Upper lobe of right lung (tissue), 1 donor: ENCODE data around the gene HPSE. TPM values are rescaled to one million over a fixed set of nuclear protein-coding genes. Genes with fewer than 3 reads are reported as not detected.
"Not testable (repeated sequence)": the region's sequence is repeated elsewhere in the genome, so short reads cannot be mapped to it uniquely, and the experiment has no call there.

Experiments used
- ATAC-seq: fragments of 200-7000 bp; cut with Tn5 transposase; one replicate; pipeline ENCODE4 v1.9.1; 2020; ENCODE audit warnings: mild to moderate bottlenecking, moderate library complexity
- DNase-seq: peaks from one replicate; pipeline ENCODE4 v3.0.0-alpha.2; 2020
- H3K27ac ChIP-seq: fragments of 200-600 bp; one replicate; pipeline ENCODE4 v1.8.0; 2022
- H3K27me3 ChIP-seq: fragments of 200-600 bp; one replicate; pipeline ENCODE4 v1.8.0; 2022; ENCODE audit warnings: mild to moderate bottlenecking
- H3K36me3 ChIP-seq: fragments of 200-600 bp; one replicate; pipeline ENCODE4 v1.8.0; 2022
- H3K4me1 ChIP-seq: fragments of 200-600 bp; one replicate; pipeline ENCODE4 v1.8.0; 2022
- H3K4me3 ChIP-seq: fragments of 200-600 bp; one replicate; pipeline ENCODE4 v1.8.0; 2022; ENCODE audit warnings: mild to moderate bottlenecking
- H3K9me3 ChIP-seq: fragments of 200-600 bp; one replicate; pipeline ENCODE4 v1.8.0; 2022
- CTCF ChIP-seq: fragments of 200-600 bp; IDR thresholded peaks from one replicate; pipeline ENCODE4 v1.8.0; 2022; ENCODE audit warnings: antibody characterized with exemption
- intact Hi-C: fragments of 100-400 bp; cut with DNase I; formaldehyde crosslinking; loops from one replicate; pipeline ENCODE4 v1.11.0; 2022
- total RNA-seq: library from RNA; stranded (reverse); fragmentation: NEBNext Ultra II Directional; extraction: Animal tissue kit (Norgen Biotek cat#: 25700); gene quantifications from one replicate; pipeline ENCODE4 v1.2.1, GENCODE V29; 2021
- donor health status: DM: no; HTN: yes; CAD: no; lungs with severe emphysema.

HPSE gene
- total RNA-seq, 1 donor from 2014 or later = 5.6 TPM

- Histone ChIP-seq H3K27me3 (no peaks in the 10 kb centered on the region), H3K9me3 (no peaks in the 10 kb centered on the region), H3K36me3 (no peaks in the 10 kb centered on the region), H3K4me3 (no peak overlapping the region), H3K4me1 (peaks cover 5% of the 10 kb centered on the region), H3K27ac (no peak overlapping the region)
- ATAC-seq (peak; percentile 4), DNase-seq (no peak)
- no peak for TF ChIP-seq CTCF
- intact Hi-C loops = no loop called here
Measured at GRCh38 chr4:83331956-83332355, 2.7 kb downstream of the HPSE start.

- no peak overlapping the region for H3K27ac ChIP-seq
- H3K36me3 ChIP-seq = no peaks in the 10 kb centered on the region
- ATAC-seq = no peak
- no peaks in the 10 kb centered on the region for H3K9me3 ChIP-seq
- peaks cover 4% of the 10 kb centered on the region for H3K4me1 ChIP-seq
- DNase-seq = no peak
- no peak overlapping the region for H3K4me3 ChIP-seq
- intact Hi-C loops = no loop called here
- no peaks in the 10 kb centered on the region for H3K27me3 ChIP-seq
- TF ChIP-seq CTCF = no peak
Measured at GRCh38 chr4:83329521-83330110, 5.0 kb downstream of the HPSE start.

GRCh38 chr4:83328521-83329187, 6.0 kb downstream of the HPSE start:
- H3K27me3 ChIP-seq = no peaks in the 10 kb centered on the region
- DNase-seq = no peak
- no peaks in the 10 kb centered on the region for H3K9me3 ChIP-seq
- no peak overlapping the region for H3K4me3 ChIP-seq
- ATAC-seq = peak; percentile 45
- no peak for TF ChIP-seq CTCF
- H3K4me1 ChIP-seq = no peaks in the 10 kb centered on the region
- no peak overlapping the region for H3K27ac ChIP-seq
- no peaks in the 10 kb centered on the region for H3K36me3 ChIP-seq
- intact Hi-C loops = no loop called here

GRCh38 chr4:83326546-83326945, 8.1 kb downstream of the HPSE start:
- Histone ChIP-seq H3K27me3 (no peaks in the 10 kb centered on the region), H3K27ac (no peak overlapping the region), H3K36me3 (no peaks in the 10 kb centered on the region), H3K9me3 (no peaks in the 10 kb centered on the region), H3K4me1 (no peaks in the 10 kb centered on the region), H3K4me3 (no peak overlapping the region)
- ATAC-seq = no peak
- no peak for DNase-seq
- no peak for TF ChIP-seq CTCF
- intact Hi-C loops = no loop called here

- H3K4me3 ChIP-seq, H3K9me3 ChIP-seq, ATAC-seq, DNase-seq, H3K27ac ChIP-seq, H3K27me3 ChIP-seq, H3K36me3 ChIP-seq, H3K4me1 ChIP-seq, intact Hi-C loops: not testable (repeated sequence)
Measured at GRCh38 chr4:83325306-83325705, 9.3 kb downstream of the HPSE start.

- ATAC-seq = no peak
- intact Hi-C loops = no loop called here
- no peaks in the 10 kb centered on the region for H3K27me3 ChIP-seq
- no peaks in the 10 kb centered on the region for H3K9me3 ChIP-seq
- no peaks in the 10 kb centered on the region for H3K36me3 ChIP-seq
- no peak for TF ChIP-seq CTCF
- H3K4me3 ChIP-seq = no peak overlapping the region
- no peaks in the 10 kb centered on the region for H3K4me1 ChIP-seq
- no peak overlapping the region for H3K27ac ChIP-seq
- no peak for DNase-seq
Measured at GRCh38 chr4:83323136-83323535, 11.5 kb downstream of the HPSE start.
